K562 (cell line): ENCODE results near the gene SYMPK. TPM values are rescaled to one million over a fixed set of nuclear protein-coding genes. Genes with fewer than 3 reads are reported as not detected.

Experiments
- CAMTA2 ChIP-seq: fragments of 250-450 bp; sonication (Bioruptor Pico); conservative IDR thresholded peaks from 2 replicates; pipeline ENCODE4 v1.5.1; 2022
- CBX3 ChIP-seq, 2 experiments: IDR thresholded peaks; 1 replicate in 1 of 2; 2 replicates in 1 of 2; pipeline ENCODE4 v1.6.1; 2012; ENCODE audit warnings: inconsistent platforms in 2 of 2, low read length in 2 of 2, borderline replicate concordance in 1 of 2, control low read depth in 1 of 2
- GABPA ChIP-seq: fragments of 200-800 bp; sonication (Bioruptor generic); conservative IDR thresholded peaks from 2 replicates; pipeline ENCODE4 v1.6.1; 2016; ENCODE audit warnings: low read depth, missing genetic modification characterization, missing compliant biosample characterization
- POLR2G ChIP-seq: fragments of 200-400 bp; formaldehyde crosslinking; IDR thresholded peaks from 2 replicates; pipeline ENCODE4 v1.6.1; 2017; ENCODE audit warnings: low read depth, mild to moderate bottlenecking, antibody characterized with exemption, low read length, moderate library complexity
- RBM17 ChIP-seq: fragments of 200-400 bp; formaldehyde crosslinking; IDR thresholded peaks from 2 replicates; pipeline ENCODE4 v1.6.1; 2017; ENCODE audit warnings: low read depth, mild to moderate bottlenecking, low read length, borderline replicate concordance
- RBM39 ChIP-seq: fragments of 200-400 bp; formaldehyde crosslinking; optimal IDR thresholded peaks from 2 replicates; pipeline ENCODE3; 2018; ENCODE audit warnings: low read depth, low read length
- ZC3H11A ChIP-seq: IDR thresholded peaks from 2 replicates; pipeline ENCODE4 v1.6.1; 2012; ENCODE audit warnings: low read depth, low read length, improper control_type of control experiment
- ZNF324 ChIP-seq: fragments of 250-450 bp; sonication (Bioruptor Pico); IDR thresholded peaks from 2 replicates; pipeline ENCODE4 v1.4.0; 2020; ENCODE audit warnings: mild to moderate bottlenecking
- polyA plus RNA-seq, 8 experiments: library from polyadenylated mRNA; depleted of rRNA in 4 of 8; stranded (reverse) in 5 of 8; unstranded in 3 of 8; fragments of >200 nt; fragmentation: Nextera tagmentation in 2 of 8; fragmentation: Illumina TruSeq in 1 of 8; extraction: Ambion mirVana in 2 of 8; extraction: Trizol in 1 of 8; gene quantifications; 2 replicates each; pipeline versions ENCODE4 v1.2.1 to v1.2.3, GENCODE V29; 2011 to 2014; ENCODE audit warnings: inconsistent platforms in 1 of 8, missing spikeins in 1 of 8
- total RNA-seq, 7 experiments: library from RNA; depleted of rRNA in 6 of 7; stranded (reverse); fragments of >200 nt in 6 of 7; fragmentation: Illumina TruSeq in 2 of 7; extraction: Trizol in 2 of 7; gene quantifications; 2 replicates each; pipeline versions ENCODE4 v1.2.1 to v1.2.3, GENCODE V29; 2011 to 2021; ENCODE audit warnings: low replicate concordance in 1 of 7
- TF ChIP-seq, protein P1 (sequence below), 2 experiments: fragments of 450-650 bp in 1 of 2; sonication (generic) in 1 of 2; formaldehyde crosslinking in 1 of 2; IDR thresholded peaks; 2 replicates each; pipeline versions ENCODE4 v1.7.1 to v1.9.0; 2016 to 2022; ENCODE audit warnings: inconsistent platforms in 1 of 2, mild to moderate bottlenecking in 1 of 2, missing genetic modification reagents in 1 of 2
- TF ChIP-seq, protein P2 (sequence below): fragments of 250-450 bp; sonication (Bioruptor Pico); IDR thresholded peaks from 2 replicates; pipeline ENCODE4 v1.4.0; 2020; ENCODE audit warnings: mild to moderate bottlenecking, moderate library complexity
- TF ChIP-seq, protein P3 (sequence below): fragments of 450-650 bp; conservative IDR thresholded peaks from 2 replicates; pipeline ENCODE4 v1.6.1; 2016; ENCODE audit warnings: missing genetic modification characterization, low read depth, mild to moderate bottlenecking, control low read depth, missing compliant biosample characterization
- TF ChIP-seq, protein P4 (sequence below), 2 experiments: fragments of 150-350 bp in 1 of 2; IDR thresholded peaks; 2 replicates each; pipeline ENCODE4 v1.6.1; 2012 to 2016; ENCODE audit warnings: low read depth in 2 of 2, low read length in 2 of 2, mild to moderate bottlenecking in 1 of 2, moderate library complexity in 1 of 2

The SYMPK gene
- total and polyA plus RNA-seq, 9 of the 15 experiments (the other 6 are each of a cell fraction or from before 2014, with no cell fraction given) = 0.73 to 95.5 (median 58.4) TPM

DNA sequence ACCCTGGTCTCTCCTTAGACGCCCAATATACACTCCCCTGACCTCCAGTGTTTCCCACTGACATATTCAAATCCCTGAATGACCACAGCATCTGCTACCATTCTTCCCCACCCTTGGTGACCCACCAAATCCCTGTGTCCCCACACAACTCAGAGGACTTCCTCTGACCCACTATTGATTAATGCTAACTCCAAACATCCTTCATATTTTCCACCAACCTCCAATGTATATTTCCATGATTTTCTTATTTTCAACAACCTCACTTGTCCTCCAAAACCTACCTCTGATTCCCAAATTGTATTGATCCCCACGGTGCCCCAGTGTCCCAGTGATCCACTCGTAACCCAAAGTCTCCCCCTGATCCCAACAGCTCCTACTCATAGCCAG, 69.8 kb downstream of the SYMPK start (continued):
- TF ChIP-seq, protein P1, sequence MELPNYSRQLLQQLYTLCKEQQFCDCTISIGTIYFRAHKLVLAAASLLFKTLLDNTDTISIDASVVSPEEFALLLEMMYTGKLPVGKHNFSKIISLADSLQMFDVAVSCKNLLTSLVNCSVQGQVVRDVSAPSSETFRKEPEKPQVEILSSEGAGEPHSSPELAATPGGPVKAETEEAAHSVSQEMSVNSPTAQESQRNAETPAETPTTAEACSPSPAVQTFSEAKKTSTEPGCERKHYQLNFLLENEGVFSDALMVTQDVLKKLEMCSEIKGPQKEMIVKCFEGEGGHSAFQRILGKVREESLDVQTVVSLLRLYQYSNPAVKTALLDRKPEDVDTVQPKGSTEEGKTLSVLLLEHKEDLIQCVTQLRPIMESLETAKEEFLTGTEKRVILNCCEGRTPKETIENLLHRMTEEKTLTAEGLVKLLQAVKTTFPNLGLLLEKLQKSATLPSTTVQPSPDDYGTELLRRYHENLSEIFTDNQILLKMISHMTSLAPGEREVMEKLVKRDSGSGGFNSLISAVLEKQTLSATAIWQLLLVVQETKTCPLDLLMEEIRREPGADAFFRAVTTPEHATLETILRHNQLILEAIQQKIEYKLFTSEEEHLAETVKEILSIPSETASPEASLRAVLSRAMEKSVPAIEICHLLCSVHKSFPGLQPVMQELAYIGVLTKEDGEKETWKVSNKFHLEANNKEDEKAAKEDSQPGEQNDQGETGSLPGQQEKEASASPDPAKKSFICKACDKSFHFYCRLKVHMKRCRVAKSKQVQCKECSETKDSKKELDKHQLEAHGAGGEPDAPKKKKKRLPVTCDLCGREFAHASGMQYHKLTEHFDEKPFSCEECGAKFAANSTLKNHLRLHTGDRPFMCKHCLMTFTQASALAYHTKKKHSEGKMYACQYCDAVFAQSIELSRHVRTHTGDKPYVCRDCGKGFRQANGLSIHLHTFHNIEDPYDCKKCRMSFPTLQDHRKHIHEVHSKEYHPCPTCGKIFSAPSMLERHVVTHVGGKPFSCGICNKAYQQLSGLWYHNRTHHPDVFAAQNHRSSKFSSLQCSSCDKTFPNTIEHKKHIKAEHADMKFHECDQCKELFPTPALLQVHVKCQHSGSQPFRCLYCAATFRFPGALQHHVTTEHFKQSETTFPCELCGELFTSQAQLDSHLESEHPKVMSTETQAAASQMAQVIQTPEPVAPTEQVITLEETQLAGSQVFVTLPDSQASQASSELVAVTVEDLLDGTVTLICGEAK (IDR thresholded peaks at IDR 0.05) = no peak
- TF ChIP-seq, protein P1 (CRISPR knock-in tag; IDR thresholded peaks at IDR 0.05) = no peak
- TF ChIP-seq, protein P2, sequence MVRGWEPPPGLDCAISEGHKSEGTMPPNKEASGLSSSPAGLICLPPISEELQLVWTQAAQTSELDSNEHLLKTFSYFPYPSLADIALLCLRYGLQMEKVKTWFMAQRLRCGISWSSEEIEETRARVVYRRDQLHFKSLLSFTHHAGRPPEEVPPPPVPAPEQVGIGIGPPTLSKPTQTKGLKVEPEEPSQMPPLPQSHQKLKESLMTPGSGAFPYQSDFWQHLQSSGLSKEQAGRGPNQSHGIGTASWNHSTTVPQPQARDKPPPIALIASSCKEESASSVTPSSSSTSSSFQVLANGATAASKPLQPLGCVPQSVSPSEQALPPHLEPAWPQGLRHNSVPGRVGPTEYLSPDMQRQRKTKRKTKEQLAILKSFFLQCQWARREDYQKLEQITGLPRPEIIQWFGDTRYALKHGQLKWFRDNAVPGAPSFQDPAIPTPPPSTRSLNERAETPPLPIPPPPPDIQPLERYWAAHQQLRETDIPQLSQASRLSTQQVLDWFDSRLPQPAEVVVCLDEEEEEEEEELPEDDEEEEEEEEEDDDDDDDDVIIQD = no peak
- TF ChIP-seq CBX3 (IDR thresholded peaks at IDR 0.05; ENCODE audit: borderline replicate concordance in 1 of 2, low read length in 2 of 2) = no peak
- TF ChIP-seq RBM17 = no peak
- TF ChIP-seq, protein P3, sequence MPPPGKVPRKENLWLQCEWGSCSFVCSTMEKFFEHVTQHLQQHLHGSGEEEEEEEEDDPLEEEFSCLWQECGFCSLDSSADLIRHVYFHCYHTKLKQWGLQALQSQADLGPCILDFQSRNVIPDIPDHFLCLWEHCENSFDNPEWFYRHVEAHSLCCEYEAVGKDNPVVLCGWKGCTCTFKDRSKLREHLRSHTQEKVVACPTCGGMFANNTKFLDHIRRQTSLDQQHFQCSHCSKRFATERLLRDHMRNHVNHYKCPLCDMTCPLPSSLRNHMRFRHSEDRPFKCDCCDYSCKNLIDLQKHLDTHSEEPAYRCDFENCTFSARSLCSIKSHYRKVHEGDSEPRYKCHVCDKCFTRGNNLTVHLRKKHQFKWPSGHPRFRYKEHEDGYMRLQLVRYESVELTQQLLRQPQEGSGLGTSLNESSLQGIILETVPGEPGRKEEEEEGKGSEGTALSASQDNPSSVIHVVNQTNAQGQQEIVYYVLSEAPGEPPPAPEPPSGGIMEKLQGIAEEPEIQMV = no peak
- TF ChIP-seq CAMTA2 = no peak
- TF ChIP-seq, protein P4, sequence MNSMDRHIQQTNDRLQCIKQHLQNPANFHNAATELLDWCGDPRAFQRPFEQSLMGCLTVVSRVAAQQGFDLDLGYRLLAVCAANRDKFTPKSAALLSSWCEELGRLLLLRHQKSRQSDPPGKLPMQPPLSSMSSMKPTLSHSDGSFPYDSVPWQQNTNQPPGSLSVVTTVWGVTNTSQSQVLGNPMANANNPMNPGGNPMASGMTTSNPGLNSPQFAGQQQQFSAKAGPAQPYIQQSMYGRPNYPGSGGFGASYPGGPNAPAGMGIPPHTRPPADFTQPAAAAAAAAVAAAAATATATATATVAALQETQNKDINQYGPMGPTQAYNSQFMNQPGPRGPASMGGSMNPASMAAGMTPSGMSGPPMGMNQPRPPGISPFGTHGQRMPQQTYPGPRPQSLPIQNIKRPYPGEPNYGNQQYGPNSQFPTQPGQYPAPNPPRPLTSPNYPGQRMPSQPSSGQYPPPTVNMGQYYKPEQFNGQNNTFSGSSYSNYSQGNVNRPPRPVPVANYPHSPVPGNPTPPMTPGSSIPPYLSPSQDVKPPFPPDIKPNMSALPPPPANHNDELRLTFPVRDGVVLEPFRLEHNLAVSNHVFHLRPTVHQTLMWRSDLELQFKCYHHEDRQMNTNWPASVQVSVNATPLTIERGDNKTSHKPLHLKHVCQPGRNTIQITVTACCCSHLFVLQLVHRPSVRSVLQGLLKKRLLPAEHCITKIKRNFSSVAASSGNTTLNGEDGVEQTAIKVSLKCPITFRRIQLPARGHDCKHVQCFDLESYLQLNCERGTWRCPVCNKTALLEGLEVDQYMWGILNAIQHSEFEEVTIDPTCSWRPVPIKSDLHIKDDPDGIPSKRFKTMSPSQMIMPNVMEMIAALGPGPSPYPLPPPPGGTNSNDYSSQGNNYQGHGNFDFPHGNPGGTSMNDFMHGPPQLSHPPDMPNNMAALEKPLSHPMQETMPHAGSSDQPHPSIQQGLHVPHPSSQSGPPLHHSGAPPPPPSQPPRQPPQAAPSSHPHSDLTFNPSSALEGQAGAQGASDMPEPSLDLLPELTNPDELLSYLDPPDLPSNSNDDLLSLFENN (IDR thresholded peaks at IDR 0.05; ENCODE audit: low read depth in 2 of 2, low read length in 2 of 2) = no peak
- no peak for TF ChIP-seq POLR2G
- TF ChIP-seq RBM39 = no peak
- no peak for TF ChIP-seq ZC3H11A
- no peak for TF ChIP-seq GABPA
- no peak for TF ChIP-seq ZNF324 (CRISPR knock-in tag)
